ENCODE data around the gene AMPH.

Gene AMPH

GRCh38 chr7:38545977-38546376 lies 85.2 kb downstream of the AMPH start:
- DNase-seq (ENCODE audit: low spot score): no peak
- Mint-ChIP-seq H3K9me3 (no peaks in the 10 kb centered on the region), H3K4me1 (ENCODE audit: low read depth) (peaks cover 2% of the 10 kb centered on the region), H3K27me3 (ENCODE audit: low read depth) (peaks cover 5% of the 10 kb centered on the region), H3K4me3 (no peak overlapping the region), H3K36me3 (ENCODE audit: low read depth) (no peaks in the 10 kb centered on the region), H3K27ac (no peak overlapping the region)

- Mint-ChIP-seq H3K27me3 (ENCODE audit: low read depth) (no peaks in the 10 kb centered on the region), H3K4me3 (no peak overlapping the region), H3K9me3 (no peaks in the 10 kb centered on the region), H3K36me3 (ENCODE audit: low read depth) (no peaks in the 10 kb centered on the region), H3K27ac (no peak overlapping the region), H3K4me1 (ENCODE audit: low read depth) (no peaks in the 10 kb centered on the region)
- DNase-seq (ENCODE audit: low spot score): no peak
These were observed 89.0 kb downstream of the AMPH start for GRCh38 chr7:38542156-38542555.

DNA sequence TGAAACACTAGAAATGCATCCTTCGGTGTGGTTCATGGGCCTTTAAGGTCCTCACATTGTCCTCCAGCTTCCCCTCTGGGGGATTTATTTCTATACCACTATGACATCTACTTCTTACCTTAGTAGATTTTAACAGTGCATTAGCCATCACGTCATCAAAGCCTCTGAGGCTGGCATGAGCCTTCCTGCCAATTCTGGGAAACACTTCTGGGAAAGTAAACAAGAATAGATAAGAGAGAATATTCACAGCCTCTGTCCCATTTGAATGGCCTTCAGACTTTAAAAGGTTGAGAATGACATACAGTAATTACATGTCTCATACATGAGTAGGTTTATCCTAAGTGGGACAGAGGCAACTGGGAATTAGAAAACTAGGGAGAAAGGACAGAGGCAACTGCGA lies 89.7 kb downstream of the AMPH start:
- no peaks in the 10 kb centered on the region for H3K27me3 Mint-ChIP-seq (ENCODE audit: low read depth)
- no peak for DNase-seq (ENCODE audit: low spot score)
- H3K27ac Mint-ChIP-seq: no peak overlapping the region
- H3K4me1 Mint-ChIP-seq (ENCODE audit: low read depth): no peaks in the 10 kb centered on the region
- no peaks in the 10 kb centered on the region for H3K9me3 Mint-ChIP-seq
- H3K36me3 Mint-ChIP-seq (ENCODE audit: low read depth): no peaks in the 10 kb centered on the region
- no peak overlapping the region for H3K4me3 Mint-ChIP-seq

- Mint-ChIP-seq H3K4me1 (ENCODE audit: low read depth) (no peaks in the 10 kb centered on the region), H3K27me3 (ENCODE audit: low read depth) (peaks cover 4% of the 10 kb centered on the region), H3K36me3 (ENCODE audit: low read depth) (no peaks in the 10 kb centered on the region), H3K9me3 (no peaks in the 10 kb centered on the region), H3K27ac (no peak overlapping the region), H3K4me3 (no peak overlapping the region)
- DNase-seq (ENCODE audit: low spot score): no peak
These were observed 91.6 kb downstream of the AMPH start for GRCh38 chr7:38539477-38540081.

- Mint-ChIP-seq H3K36me3 (ENCODE audit: low read depth) (no peaks in the 10 kb centered on the region), H3K4me1 (ENCODE audit: low read depth) (peaks cover 3% of the 10 kb centered on the region), H3K9me3 (no peaks in the 10 kb centered on the region), H3K27ac (no peak overlapping the region), H3K4me3 (no peak overlapping the region), H3K27me3 (ENCODE audit: low read depth) (peaks cover 25% of the 10 kb centered on the region)
- no peak for DNase-seq (ENCODE audit: low spot score)
These were observed 96.1 kb downstream of the AMPH start for GRCh38 chr7:38535073-38535472.

- Mint-ChIP-seq H3K27ac (no peak overlapping the region), H3K9me3 (no peaks in the 10 kb centered on the region), H3K4me3 (no peak overlapping the region), H3K36me3 (ENCODE audit: low read depth) (no peaks in the 10 kb centered on the region), H3K4me1 (ENCODE audit: low read depth) (peaks cover 1% of the 10 kb centered on the region), H3K27me3 (ENCODE audit: low read depth) (peaks cover 5% of the 10 kb centered on the region)
- no peak for DNase-seq (ENCODE audit: low spot score)
These were observed 105.3 kb downstream of the AMPH start for GRCh38 chr7:38525857-38526256.

GRCh38 chr7:38524786-38525185 lies 106.4 kb downstream of the AMPH start:
- Mint-ChIP-seq H3K27me3 (ENCODE audit: low read depth) (peaks cover 3% of the 10 kb centered on the region), H3K4me1 (ENCODE audit: low read depth) (no peaks in the 10 kb centered on the region), H3K4me3 (no peak overlapping the region), H3K27ac (no peak overlapping the region), H3K9me3 (no peaks in the 10 kb centered on the region), H3K36me3 (ENCODE audit: low read depth) (no peaks in the 10 kb centered on the region)
- no peak for DNase-seq (ENCODE audit: low spot score)

DNA sequence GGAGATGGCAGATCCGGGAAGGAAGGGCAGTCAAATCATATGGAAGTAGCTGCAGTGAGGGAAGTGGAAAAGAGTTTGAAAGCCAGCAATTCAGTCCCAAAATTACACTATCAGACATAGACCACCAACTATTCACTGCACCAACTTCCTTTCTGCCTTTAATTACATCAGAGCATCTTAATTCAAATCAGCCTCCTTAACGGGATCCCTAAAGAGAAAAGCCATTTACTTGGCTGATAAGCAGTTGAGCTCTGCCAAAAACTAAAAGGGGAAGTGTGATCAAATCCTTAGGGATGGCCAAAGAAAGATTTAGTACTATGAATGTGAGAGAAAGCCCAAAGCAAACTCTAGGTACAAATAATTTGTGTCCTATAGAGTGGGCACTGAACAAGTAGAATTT lies 110.4 kb downstream of the AMPH start:
- Mint-ChIP-seq H3K27me3 (ENCODE audit: low read depth) (peaks cover 3% of the 10 kb centered on the region), H3K27ac (no peak overlapping the region), H3K36me3 (ENCODE audit: low read depth) (no peaks in the 10 kb centered on the region), H3K4me1 (ENCODE audit: low read depth) (no peaks in the 10 kb centered on the region), H3K4me3 (no peak overlapping the region), H3K9me3 (peaks cover 3% of the 10 kb centered on the region)
- no peak for DNase-seq (ENCODE audit: low spot score)

DNA sequence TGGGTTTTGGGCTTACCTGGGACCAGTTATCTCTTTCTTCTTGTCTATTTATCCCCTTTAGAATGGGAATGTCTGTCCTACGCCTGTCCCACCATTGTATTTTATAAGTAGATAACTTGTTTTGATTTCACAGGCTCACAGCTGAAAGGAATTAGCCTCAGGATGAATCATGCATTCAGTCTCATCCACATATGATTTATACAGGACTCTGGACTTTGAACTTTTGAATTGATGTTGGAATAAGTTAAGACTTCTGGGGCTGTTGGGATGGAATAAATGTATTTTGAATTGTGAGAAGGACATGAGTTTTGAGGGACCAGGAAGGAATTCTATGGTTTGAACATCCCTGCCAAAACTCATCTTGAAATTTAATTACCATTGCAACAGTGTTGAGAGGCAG lies 112.6 kb downstream of the AMPH start:
- Mint-ChIP-seq H3K27me3 (ENCODE audit: low read depth) (peaks cover 3% of the 10 kb centered on the region), H3K27ac (no peak overlapping the region), H3K36me3 (ENCODE audit: low read depth) (no peaks in the 10 kb centered on the region), H3K9me3 (peaks cover 8% of the 10 kb centered on the region), H3K4me3 (no peak overlapping the region), H3K4me1 (ENCODE audit: low read depth) (no peaks in the 10 kb centered on the region)
- DNase-seq (ENCODE audit: low spot score): no peak

- Mint-ChIP-seq H3K36me3 (ENCODE audit: low read depth) (no peaks in the 10 kb centered on the region), H3K27me3 (ENCODE audit: low read depth) (peaks cover 4% of the 10 kb centered on the region), H3K4me3 (no peak overlapping the region), H3K4me1 (ENCODE audit: low read depth) (no peaks in the 10 kb centered on the region), H3K9me3 (peaks cover 8% of the 10 kb centered on the region), H3K27ac (no peak overlapping the region)
- no peak for DNase-seq (ENCODE audit: low spot score)
These were observed 118.5 kb downstream of the AMPH start for GRCh38 chr7:38512704-38513103.

DNA sequence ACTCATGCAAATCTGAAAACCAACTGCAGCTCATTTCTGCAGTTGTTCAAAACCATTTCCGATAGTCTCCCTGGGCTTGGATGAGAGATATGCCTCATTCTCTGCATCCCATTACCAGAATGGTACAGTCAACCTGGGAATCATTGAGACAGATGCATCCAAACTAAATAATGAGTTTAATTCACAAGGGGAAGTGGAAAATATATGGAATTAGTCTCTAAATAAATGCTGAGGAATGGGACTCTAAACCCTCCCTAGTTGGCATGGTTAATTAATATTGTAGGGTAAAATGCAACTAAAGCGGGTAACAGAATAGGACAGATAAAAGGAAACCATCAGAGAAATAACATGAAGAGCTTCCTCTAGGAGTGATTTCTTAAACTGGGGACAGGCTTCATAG lies 118.9 kb downstream of the AMPH start:
- Mint-ChIP-seq H3K9me3 (peaks cover 8% of the 10 kb centered on the region), H3K4me3 (no peak overlapping the region), H3K4me1 (ENCODE audit: low read depth) (no peaks in the 10 kb centered on the region), H3K36me3 (ENCODE audit: low read depth) (no peaks in the 10 kb centered on the region), H3K27me3 (ENCODE audit: low read depth) (peaks cover 6% of the 10 kb centered on the region), H3K27ac (no peak overlapping the region)
- no peak for DNase-seq (ENCODE audit: low spot score)

- Mint-ChIP-seq H3K4me1 (ENCODE audit: low read depth) (no peaks in the 10 kb centered on the region), H3K27me3 (ENCODE audit: low read depth) (peaks cover 19% of the 10 kb centered on the region), H3K27ac (no peak overlapping the region), H3K36me3 (ENCODE audit: low read depth) (no peaks in the 10 kb centered on the region), H3K9me3 (no peaks in the 10 kb centered on the region), H3K4me3 (no peak overlapping the region)
- DNase-seq (ENCODE audit: low spot score): no peak
These were observed 123.8 kb downstream of the AMPH start for GRCh38 chr7:38507384-38507783.

GRCh38 chr7:38506756-38507155 lies 124.4 kb downstream of the AMPH start:
- Mint-ChIP-seq H3K27me3 (ENCODE audit: low read depth) (peaks cover 19% of the 10 kb centered on the region), H3K9me3 (no peaks in the 10 kb centered on the region), H3K36me3 (ENCODE audit: low read depth) (no peaks in the 10 kb centered on the region), H3K4me3 (no peak overlapping the region), H3K4me1 (ENCODE audit: low read depth) (no peaks in the 10 kb centered on the region), H3K27ac (no peak overlapping the region)
- no peak for DNase-seq (ENCODE audit: low spot score)

DNA sequence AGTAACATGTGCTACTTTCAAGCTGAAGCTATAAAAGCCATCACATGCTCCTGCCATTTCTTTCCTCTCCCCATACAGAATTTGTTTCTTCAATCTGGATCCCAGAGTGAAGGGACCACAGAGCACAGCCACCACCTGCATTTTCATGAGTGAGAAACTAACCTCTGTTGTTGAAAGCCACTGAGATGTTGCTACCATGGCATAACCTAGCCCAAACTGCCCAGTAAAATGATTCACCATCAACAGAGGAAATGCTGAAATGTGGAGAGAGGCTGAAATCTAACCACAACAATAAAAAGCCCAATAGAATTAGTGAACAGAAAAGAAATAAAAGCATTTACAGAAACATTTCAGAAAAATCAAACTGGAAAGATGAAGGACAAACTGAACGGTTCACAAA lies 125.2 kb downstream of the AMPH start:
- no peaks in the 10 kb centered on the region for H3K9me3 Mint-ChIP-seq
- H3K4me1 Mint-ChIP-seq (ENCODE audit: low read depth): no peaks in the 10 kb centered on the region
- H3K27me3 Mint-ChIP-seq (ENCODE audit: low read depth): peaks cover 19% of the 10 kb centered on the region
- DNase-seq (ENCODE audit: low spot score): no peak
- no peak overlapping the region for H3K27ac Mint-ChIP-seq
- no peaks in the 10 kb centered on the region for H3K36me3 Mint-ChIP-seq (ENCODE audit: low read depth)
- no peak overlapping the region for H3K4me3 Mint-ChIP-seq

- Mint-ChIP-seq H3K27ac (no peak overlapping the region), H3K36me3 (ENCODE audit: low read depth) (no peaks in the 10 kb centered on the region), H3K4me1 (ENCODE audit: low read depth) (no peaks in the 10 kb centered on the region), H3K9me3 (no peaks in the 10 kb centered on the region), H3K27me3 (ENCODE audit: low read depth) (peaks cover 21% of the 10 kb centered on the region), H3K4me3 (no peak overlapping the region)
- no peak for DNase-seq (ENCODE audit: low spot score)
These were observed 126.5 kb downstream of the AMPH start for GRCh38 chr7:38504684-38505083.
